GM12878 (cell line): Measurements from ENCODE around the gene REPS2.

Experiments
- BRCA1 ChIP-seq: IDR thresholded peaks from 2 replicates; pipeline ENCODE4 v1.6.1; 2011; ENCODE audit warnings: low read depth, low read length, improper control_type of control experiment
- CBX5 ChIP-seq: sonication (generic); IDR thresholded peaks from 2 replicates; pipeline ENCODE4 v1.6.1; 2016; ENCODE audit warnings: low read depth, moderate library complexity, mild to moderate bottlenecking, inconsistent platforms
- EZH2 ChIP-seq: IDR thresholded peaks from 2 replicates; pipeline ENCODE4 v1.6.1; 2012; ENCODE audit warnings: low read depth, mild to moderate bottlenecking, control low read depth, inconsistent platforms, low read length, borderline replicate concordance; ENCODE audit not compliant: control insufficient read depth
- LARP7 ChIP-seq: fragments of 450-650 bp; IDR thresholded peaks from 2 replicates; pipeline ENCODE4 v1.6.1; 2017; ENCODE audit warnings: mild to moderate bottlenecking
- MTA3 ChIP-seq: IDR thresholded peaks from 2 replicates; pipeline ENCODE4 v1.6.1; 2012; ENCODE audit warnings: low read length, inconsistent platforms, borderline replicate concordance
- POLR2AphosphoS5 ChIP-seq: IDR thresholded peaks from 2 replicates; pipeline ENCODE4 v1.6.1; 2011; ENCODE audit warnings: mild to moderate bottlenecking, low read length, inconsistent platforms
- TBL1XR1 ChIP-seq: IDR thresholded peaks from 2 replicates; pipeline ENCODE4 v1.6.1; 2012; ENCODE audit warnings: low read depth, low read length, improper control_type of control experiment
- TF ChIP-seq, protein P1 (sequence below), 3 experiments: IDR thresholded peaks in 2 of 3; conservative IDR thresholded peaks in 1 of 3; 2 replicates each; pipeline ENCODE4 v1.5.1; 2011; ENCODE audit warnings: low read depth in 3 of 3, low read length in 3 of 3, mild to moderate bottlenecking in 3 of 3, control low read depth in 2 of 3, moderate library complexity in 2 of 3, inconsistent platforms in 1 of 3, mixed read lengths in 1 of 3; ENCODE audit not compliant: control insufficient read depth in 2 of 3, insufficient read depth in 1 of 3; ENCODE audit errors: extremely low read depth in 1 of 3
- TF ChIP-seq, protein P2 (sequence below): IDR thresholded peaks from 2 replicates; pipeline ENCODE4 v1.6.1; 2012; ENCODE audit warnings: low read depth, low read length, improper control_type of control experiment
- TF ChIP-seq, protein P3 (sequence below): IDR thresholded peaks from 2 replicates; pipeline ENCODE4 v1.6.1; 2011; ENCODE audit warnings: mild to moderate bottlenecking, low read depth, low read length, moderate library complexity; ENCODE audit not compliant: insufficient replicate concordance
- TF ChIP-seq, protein P4 (sequence below): IDR thresholded peaks from 2 replicates; pipeline ENCODE4 v1.6.1; 2011; ENCODE audit warnings: borderline replicate concordance, low read depth, mild to moderate bottlenecking, moderate library complexity, mixed read lengths, low read length; ENCODE audit not compliant: insufficient read depth; ENCODE audit errors: extremely low read length
- TF ChIP-seq, protein P5 (sequence below): IDR thresholded peaks from 2 replicates; pipeline ENCODE4 v1.6.1; 2012; ENCODE audit warnings: low read depth, low read length, improper control_type of control experiment

DNA sequence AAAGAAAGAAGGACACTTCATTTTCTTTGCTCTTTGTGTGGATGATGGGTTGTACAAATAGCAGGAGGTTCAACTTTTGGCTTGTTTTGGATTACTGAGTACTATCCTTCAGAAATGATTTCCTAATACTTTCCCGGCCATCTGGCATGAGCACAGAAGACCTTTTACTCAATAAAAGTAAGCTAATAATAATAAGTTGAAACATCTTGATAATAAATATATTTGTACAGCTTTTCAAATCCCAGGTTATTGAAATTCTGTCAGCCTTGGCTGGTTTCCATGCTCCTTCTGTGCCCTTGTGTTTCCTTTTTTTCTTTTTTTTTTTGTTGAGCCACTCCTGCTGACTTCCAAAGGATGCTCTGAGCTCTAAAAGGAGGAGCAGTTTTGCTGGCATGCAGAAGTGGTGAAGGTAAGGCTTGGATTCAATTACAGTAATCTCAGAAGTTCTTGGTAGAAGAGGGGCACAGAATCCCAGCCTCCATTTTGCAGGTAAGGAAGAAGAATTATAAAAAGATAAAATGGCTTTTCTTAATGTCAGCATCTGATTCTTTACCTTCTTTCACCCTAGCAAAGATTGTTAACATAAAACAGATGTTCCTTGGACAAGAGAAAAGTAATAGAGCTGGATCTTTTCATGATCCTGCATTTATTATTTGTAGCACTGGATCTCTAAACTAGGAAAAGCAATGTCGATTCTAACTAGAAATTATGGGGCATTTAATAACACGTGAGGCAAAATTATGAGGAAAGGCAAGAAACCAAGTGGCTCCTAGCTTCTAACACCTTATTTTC lies 31.9 kb downstream of the REPS2 start:
- TF ChIP-seq EZH2 = no peak
- TF ChIP-seq TBL1XR1 = no peak
- TF ChIP-seq, protein P1, sequence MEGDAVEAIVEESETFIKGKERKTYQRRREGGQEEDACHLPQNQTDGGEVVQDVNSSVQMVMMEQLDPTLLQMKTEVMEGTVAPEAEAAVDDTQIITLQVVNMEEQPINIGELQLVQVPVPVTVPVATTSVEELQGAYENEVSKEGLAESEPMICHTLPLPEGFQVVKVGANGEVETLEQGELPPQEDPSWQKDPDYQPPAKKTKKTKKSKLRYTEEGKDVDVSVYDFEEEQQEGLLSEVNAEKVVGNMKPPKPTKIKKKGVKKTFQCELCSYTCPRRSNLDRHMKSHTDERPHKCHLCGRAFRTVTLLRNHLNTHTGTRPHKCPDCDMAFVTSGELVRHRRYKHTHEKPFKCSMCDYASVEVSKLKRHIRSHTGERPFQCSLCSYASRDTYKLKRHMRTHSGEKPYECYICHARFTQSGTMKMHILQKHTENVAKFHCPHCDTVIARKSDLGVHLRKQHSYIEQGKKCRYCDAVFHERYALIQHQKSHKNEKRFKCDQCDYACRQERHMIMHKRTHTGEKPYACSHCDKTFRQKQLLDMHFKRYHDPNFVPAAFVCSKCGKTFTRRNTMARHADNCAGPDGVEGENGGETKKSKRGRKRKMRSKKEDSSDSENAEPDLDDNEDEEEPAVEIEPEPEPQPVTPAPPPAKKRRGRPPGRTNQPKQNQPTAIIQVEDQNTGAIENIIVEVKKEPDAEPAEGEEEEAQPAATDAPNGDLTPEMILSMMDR (IDR thresholded peaks at IDR 0.05 in 2 of 3, conservative IDR thresholded peaks at IDR 0.05 in 1 of 3; ENCODE audit: control insufficient read depth in 2 of 3, extremely low read depth in 1 of 3, insufficient read depth in 1 of 3, low read depth in 3 of 3, low read length in 3 of 3) = no peak
- TF ChIP-seq BRCA1 = no peak
- TF ChIP-seq, protein P2, sequence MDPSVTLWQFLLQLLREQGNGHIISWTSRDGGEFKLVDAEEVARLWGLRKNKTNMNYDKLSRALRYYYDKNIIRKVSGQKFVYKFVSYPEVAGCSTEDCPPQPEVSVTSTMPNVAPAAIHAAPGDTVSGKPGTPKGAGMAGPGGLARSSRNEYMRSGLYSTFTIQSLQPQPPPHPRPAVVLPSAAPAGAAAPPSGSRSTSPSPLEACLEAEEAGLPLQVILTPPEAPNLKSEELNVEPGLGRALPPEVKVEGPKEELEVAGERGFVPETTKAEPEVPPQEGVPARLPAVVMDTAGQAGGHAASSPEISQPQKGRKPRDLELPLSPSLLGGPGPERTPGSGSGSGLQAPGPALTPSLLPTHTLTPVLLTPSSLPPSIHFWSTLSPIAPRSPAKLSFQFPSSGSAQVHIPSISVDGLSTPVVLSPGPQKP = no peak
- TF ChIP-seq MTA3 = no peak
- TF ChIP-seq CBX5 = no peak
- TF ChIP-seq LARP7 = no peak
- TF ChIP-seq POLR2AphosphoS5 = no peak
- TF ChIP-seq, protein P3, sequence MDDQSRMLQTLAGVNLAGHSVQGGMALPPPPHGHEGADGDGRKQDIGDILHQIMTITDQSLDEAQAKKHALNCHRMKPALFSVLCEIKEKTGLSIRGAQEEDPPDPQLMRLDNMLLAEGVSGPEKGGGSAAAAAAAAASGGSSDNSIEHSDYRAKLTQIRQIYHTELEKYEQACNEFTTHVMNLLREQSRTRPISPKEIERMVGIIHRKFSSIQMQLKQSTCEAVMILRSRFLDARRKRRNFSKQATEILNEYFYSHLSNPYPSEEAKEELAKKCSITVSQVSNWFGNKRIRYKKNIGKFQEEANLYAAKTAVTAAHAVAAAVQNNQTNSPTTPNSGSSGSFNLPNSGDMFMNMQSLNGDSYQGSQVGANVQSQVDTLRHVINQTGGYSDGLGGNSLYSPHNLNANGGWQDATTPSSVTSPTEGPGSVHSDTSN = no peak
- TF ChIP-seq, protein P4, sequence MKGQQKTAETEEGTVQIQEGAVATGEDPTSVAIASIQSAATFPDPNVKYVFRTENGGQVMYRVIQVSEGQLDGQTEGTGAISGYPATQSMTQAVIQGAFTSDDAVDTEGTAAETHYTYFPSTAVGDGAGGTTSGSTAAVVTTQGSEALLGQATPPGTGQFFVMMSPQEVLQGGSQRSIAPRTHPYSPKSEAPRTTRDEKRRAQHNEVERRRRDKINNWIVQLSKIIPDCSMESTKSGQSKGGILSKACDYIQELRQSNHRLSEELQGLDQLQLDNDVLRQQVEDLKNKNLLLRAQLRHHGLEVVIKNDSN = no peak
- TF ChIP-seq, protein P5, sequence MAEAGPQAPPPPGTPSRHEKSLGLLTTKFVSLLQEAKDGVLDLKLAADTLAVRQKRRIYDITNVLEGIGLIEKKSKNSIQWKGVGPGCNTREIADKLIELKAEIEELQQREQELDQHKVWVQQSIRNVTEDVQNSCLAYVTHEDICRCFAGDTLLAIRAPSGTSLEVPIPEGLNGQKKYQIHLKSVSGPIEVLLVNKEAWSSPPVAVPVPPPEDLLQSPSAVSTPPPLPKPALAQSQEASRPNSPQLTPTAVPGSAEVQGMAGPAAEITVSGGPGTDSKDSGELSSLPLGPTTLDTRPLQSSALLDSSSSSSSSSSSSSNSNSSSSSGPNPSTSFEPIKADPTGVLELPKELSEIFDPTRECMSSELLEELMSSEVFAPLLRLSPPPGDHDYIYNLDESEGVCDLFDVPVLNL = no peak
